H1 (cell line): ENCODE results near the gene ALKBH3. TPM values are rescaled to one million over a fixed set of nuclear protein-coding genes. Genes with fewer than 3 reads are reported as not detected.

Source experiments
- CTCF ChIA-PET: fragments of 300-600 bp; sonication (Branson Sonifier 250); formaldehyde crosslinking; loops from one replicate; lab custom pipeline; 2021; ENCODE audit not compliant: partially characterized antibody; lab: Charles Lee
- POLR2A ChIA-PET: fragments of 300-600 bp; sonication (Branson Sonifier 250); formaldehyde crosslinking; loops from one replicate; lab custom pipeline; 2021; ENCODE audit warnings: inconsistent platforms; ENCODE audit not compliant: partially characterized antibody; lab: Charles Lee
- DNase-seq, 2 experiments: peaks; one replicate each; pipeline versions ENCODE4 v3.0.0 to v3.0.0-alpha.2; 2010 to 2022; ENCODE audit warnings: low spot score in 2 of 2, low read depth in 1 of 2, mixed read lengths in 1 of 2
- FAIRE-seq: peaks from 2 replicates; lab custom pipeline; 2011; peaks lifted over from hg19 to GRCh38; lab: Jason Lieb, UNC
- H2AFZ ChIP-seq: 2 replicates; pipeline ENCODE4 v1.8.1; 2012; ENCODE audit warnings: low read length, inconsistent platforms
- H2AK5ac ChIP-seq: 2 replicates; pipeline ENCODE4 v1.6.1; 2013; ENCODE audit warnings: low read depth, low read length
- H2BK120ac ChIP-seq: replicated peaks from 2 replicates; pipeline ENCODE3; 2013; ENCODE audit warnings: low read depth, low read length, inconsistent platforms
- H2BK12ac ChIP-seq: 2 replicates; pipeline ENCODE4 v1.6.1; 2013; ENCODE audit warnings: low read depth, low read length
- H2BK15ac ChIP-seq: 2 replicates; pipeline ENCODE4 v1.6.1; 2013; ENCODE audit warnings: low read length
- H2BK20ac ChIP-seq: 2 replicates; pipeline ENCODE4 v1.6.1; 2013; ENCODE audit warnings: low read length
- H2BK5ac ChIP-seq: 2 replicates; pipeline ENCODE4 v1.6.1; 2013; ENCODE audit warnings: low read depth, low read length
- H3K14ac ChIP-seq: 2 replicates; pipeline ENCODE4 v1.6.1; 2013; ENCODE audit warnings: inconsistent platforms; ENCODE audit not compliant: insufficient read length
- H3K18ac ChIP-seq: 2 replicates; pipeline ENCODE4 v1.6.1; 2013; ENCODE audit warnings: low read length; ENCODE audit errors: extremely low read depth
- H3K23ac ChIP-seq: 2 replicates; pipeline ENCODE4 v1.6.1; 2013; ENCODE audit warnings: inconsistent platforms; ENCODE audit not compliant: insufficient read length
- H3K23me2 ChIP-seq: 2 replicates; pipeline ENCODE4 v1.6.1; 2013; ENCODE audit warnings: low read depth, low read length
- H3K27ac ChIP-seq: 2 replicates; pipeline ENCODE4 v1.6.1; 2011; ENCODE audit warnings: low read depth, low read length, inconsistent platforms
- H3K27me3 ChIP-seq, 4 experiments: replicated peaks in 1 of 4; 1 replicate in 1 of 4; 2 replicates in 3 of 4; pipeline versions ENCODE4 v1.6.1 to v1.8.1; 2011 to 2013; ENCODE audit warnings: low read length in 3 of 4, mild to moderate bottlenecking in 3 of 4, inconsistent platforms in 2 of 4, mixed read lengths in 2 of 4, moderate library complexity in 1 of 4; ENCODE audit not compliant: control insufficient read depth in 3 of 4, insufficient read depth in 3 of 4; ENCODE audit errors: extremely low read depth in 1 of 4
- H3K36me3 ChIP-seq, 4 experiments: 2 replicates each; pipeline versions ENCODE4 v1.6.1 to v1.8.1; 2011 to 2013; ENCODE audit warnings: mild to moderate bottlenecking in 4 of 4, low read length in 3 of 4, moderate library complexity in 2 of 4, control low read depth in 1 of 4, inconsistent platforms in 1 of 4; ENCODE audit not compliant: insufficient read depth in 4 of 4, control insufficient read depth in 2 of 4
- H3K4ac ChIP-seq: replicated peaks from 2 replicates; pipeline ENCODE3; 2013; ENCODE audit warnings: low read length, low read depth, mixed read lengths, inconsistent platforms; ENCODE audit not compliant: insufficient read length
- H3K4me1 ChIP-seq, 4 experiments: replicated peaks in 1 of 4; 1 replicate in 1 of 4; 2 replicates in 3 of 4; pipeline versions ENCODE4 v1.6.1 to v1.8.1; 2011 to 2013; ENCODE audit warnings: low read length in 3 of 4, inconsistent platforms in 2 of 4, mixed read lengths in 1 of 4; ENCODE audit not compliant: insufficient read depth in 4 of 4, control insufficient read depth in 3 of 4
- H3K4me2 ChIP-seq, 2 experiments: 2 replicates each; pipeline versions ENCODE4 v1.6.1 to v1.8.1; 2011 to 2013; ENCODE audit warnings: low read depth in 2 of 2, low read length in 2 of 2, control low read depth in 1 of 2, inconsistent platforms in 1 of 2, mild to moderate bottlenecking in 1 of 2; ENCODE audit not compliant: insufficient read depth in 1 of 2
- H3K4me3 ChIP-seq, 4 experiments: fragments of 200-600, 300-600 bp in 1 of 4; sonication (generic), shearing (Covaris generic), sonication (Bioruptor Twin) in 1 of 4; 2 replicates each; pipeline versions ENCODE4 v1.5.1 to v1.8.1; 2011 to 2016; ENCODE audit warnings: low read length in 4 of 4, low read depth in 3 of 4, control low read depth in 2 of 4, inconsistent platforms in 2 of 4, mild to moderate bottlenecking in 2 of 4, mixed read lengths in 1 of 4, moderate library complexity in 1 of 4; ENCODE audit not compliant: insufficient read depth in 2 of 4; ENCODE audit errors: extremely low read depth in 1 of 4
- H3K56ac ChIP-seq: replicated peaks from 2 replicates; pipeline ENCODE3; 2013; ENCODE audit warnings: low read depth, mild to moderate bottlenecking, mixed read lengths, low read length, inconsistent platforms; ENCODE audit not compliant: insufficient read length
- H3K79me1 ChIP-seq: 2 replicates; pipeline ENCODE4 v1.6.1; 2013; ENCODE audit warnings: low read depth, low read length, control low read depth
- H3K79me2 ChIP-seq, 2 experiments: 2 replicates each; pipeline versions ENCODE4 v1.6.1 to v1.8.1; 2012 to 2013; ENCODE audit warnings: low read length in 2 of 2, mild to moderate bottlenecking in 2 of 2, inconsistent platforms in 1 of 2; ENCODE audit not compliant: insufficient read depth in 2 of 2, control insufficient read depth in 1 of 2
- H3K9ac ChIP-seq, 4 experiments: replicated peaks in 1 of 4; 1 replicate in 1 of 4; 2 replicates in 3 of 4; pipeline versions ENCODE4 v1.6.1 to v1.8.1; 2011 to 2013; ENCODE audit warnings: low read depth in 3 of 4, low read length in 3 of 4, control low read depth in 2 of 4, mild to moderate bottlenecking in 2 of 4, moderate library complexity in 2 of 4, inconsistent platforms in 1 of 4; ENCODE audit errors: extremely low read depth in 1 of 4
- H3K9me3 ChIP-seq, 2 experiments: 2 replicates each; pipeline versions ENCODE4 v1.6.1 to v1.8.1; 2012 to 2013; ENCODE audit warnings: mild to moderate bottlenecking in 2 of 2, moderate library complexity in 2 of 2, control low read depth in 1 of 2, inconsistent platforms in 1 of 2, low read depth in 1 of 2, low read length in 1 of 2, mixed read lengths in 1 of 2; ENCODE audit not compliant: insufficient read depth in 2 of 2
- H4K20me1 ChIP-seq, 2 experiments: replicated peaks in 1 of 2; 2 replicates each; pipeline versions ENCODE3 to v1.8.1; 2011 to 2013; ENCODE audit warnings: inconsistent platforms in 2 of 2, low read length in 2 of 2, mild to moderate bottlenecking in 1 of 2; ENCODE audit not compliant: insufficient read depth in 2 of 2, control insufficient read depth in 1 of 2
- H4K5ac ChIP-seq: 2 replicates; pipeline ENCODE4 v1.6.1; 2013; ENCODE audit warnings: low read length, low read depth, mixed read lengths, inconsistent platforms; ENCODE audit not compliant: insufficient read length
- H4K8ac ChIP-seq: 2 replicates; pipeline ENCODE4 v1.8.0; 2013; ENCODE audit warnings: mild to moderate bottlenecking, moderate library complexity, low read length, inconsistent platforms; ENCODE audit not compliant: insufficient read depth; ENCODE audit errors: extremely low read depth
- H4K91ac ChIP-seq: replicated peaks from 2 replicates; pipeline ENCODE3; 2013; ENCODE audit warnings: low read length, mixed read lengths, inconsistent platforms; ENCODE audit not compliant: insufficient read length
- FOSL1 ChIP-seq: IDR thresholded peaks from 2 replicates; pipeline ENCODE4 v1.6.1; 2011; ENCODE audit warnings: mild to moderate bottlenecking, low read depth, low read length, moderate library complexity; ENCODE audit not compliant: insufficient read depth
- GABPA ChIP-seq: IDR thresholded peaks from 2 replicates; pipeline ENCODE4 v1.6.1; 2011; ENCODE audit warnings: mild to moderate bottlenecking, low read length, moderate library complexity, borderline replicate concordance; ENCODE audit not compliant: insufficient read depth
- GTF2F1 ChIP-seq: IDR thresholded peaks from 2 replicates; pipeline ENCODE4 v1.6.1; 2012; ENCODE audit warnings: low read depth, low read length, improper control_type of control experiment, borderline replicate concordance
- HDAC2 ChIP-seq, 2 experiments: fragments of 300-600 bp in 1 of 2; sonication (generic) in 1 of 2; IDR thresholded peaks; 2 replicates each; pipeline ENCODE4 v1.6.1; 2011 to 2012; ENCODE audit warnings: low read depth in 2 of 2, low read length in 2 of 2, mild to moderate bottlenecking in 2 of 2, moderate library complexity in 2 of 2, borderline replicate concordance in 1 of 2, inconsistent platforms in 1 of 2
- HDAC6 ChIP-seq: IDR thresholded peaks from one replicate; pipeline ENCODE4 v1.7.1; 2012; ENCODE audit warnings: low read depth, mild to moderate bottlenecking, inconsistent platforms, low read length, moderate library complexity
- RNF2 ChIP-seq: fragments of 200-900, 300-1000 bp; sonication (generic); IDR thresholded peaks from 2 replicates; pipeline ENCODE4 v1.7.1; 2016; ENCODE audit warnings: borderline replicate concordance, low read depth, mild to moderate bottlenecking, antibody characterized with exemption, low read length; ENCODE audit not compliant: poor library complexity, severe bottlenecking; ENCODE audit errors: missing control alignments
- SIN3A ChIP-seq, 2 experiments: IDR thresholded peaks in 1 of 2; conservative IDR thresholded peaks in 1 of 2; 2 replicates each; pipeline ENCODE4 v1.6.1; 2011 to 2012; ENCODE audit warnings: low read length in 2 of 2, improper control_type of control experiment in 1 of 2, low read depth in 1 of 2, mild to moderate bottlenecking in 1 of 2
- SP1 ChIP-seq: IDR thresholded peaks from 2 replicates; pipeline ENCODE4 v1.6.1; 2011; ENCODE audit warnings: low read depth, low read length
- TEAD4 ChIP-seq: IDR thresholded peaks from 2 replicates; pipeline ENCODE4 v1.6.1; 2012; ENCODE audit warnings: low read depth, low read length, inconsistent platforms, mixed read lengths
- WGBS, 2 experiments: shearing (Covaris generic) in 1 of 2; methylation state at CpG; one replicate each; pipeline versions ENCODE4 v1.1.6 to v1.1.7; 2013 to 2015; ENCODE audit warnings: low lambda C conversion rate in 2 of 2, mixed read lengths in 2 of 2, inconsistent platforms in 1 of 2, low coverage in 1 of 2, missing lambda C conversion rate in 1 of 2; ENCODE audit not compliant: insufficient replicate concordance in 2 of 2, insufficient coverage in 1 of 2, insufficient read length in 1 of 2; ENCODE audit errors: extremely low coverage in 1 of 2, missing lambda C conversion rate in 1 of 2; 5-methylcytosine and 5-hydroxymethylcytosine counted together
- polyA plus RNA-seq, 7 experiments: library from polyadenylated mRNA; depleted of rRNA in 3 of 7; stranded (reverse) in 5 of 7; unstranded in 2 of 7; fragments of >200 nt in 5 of 7; fragments of 200-250 nt in 2 of 7; gene quantifications; 1 replicate in 5 of 7; 2 replicates in 1 of 7; 4 replicates in 1 of 7; pipeline versions ENCODE4 v1.2.1 to v1.2.3, GENCODE V29; 2011 to 2013; ENCODE audit warnings: missing spikeins in 2 of 7, mixed read lengths in 2 of 7
- total RNA-seq: library from RNA; stranded (reverse); fragmentation: NEBNext Ultra II Directional; extraction: Animal tissue kit (Norgen Biotek cat#: 25700); gene quantifications from 2 replicates; pipeline ENCODE4 v1.2.1, GENCODE V29; 2021
- TF ChIP-seq, protein P1 (sequence below): IDR thresholded peaks from 2 replicates; pipeline ENCODE4 v1.6.1; 2011; ENCODE audit warnings: low read length, improper control_type of control experiment

Gene ALKBH3
- total and polyA plus RNA-seq, 2 of the 8 experiments (the other 6 are each of a cell fraction or from before 2014, with no cell fraction given): 10.5 to 11.4 TPM

DNA sequence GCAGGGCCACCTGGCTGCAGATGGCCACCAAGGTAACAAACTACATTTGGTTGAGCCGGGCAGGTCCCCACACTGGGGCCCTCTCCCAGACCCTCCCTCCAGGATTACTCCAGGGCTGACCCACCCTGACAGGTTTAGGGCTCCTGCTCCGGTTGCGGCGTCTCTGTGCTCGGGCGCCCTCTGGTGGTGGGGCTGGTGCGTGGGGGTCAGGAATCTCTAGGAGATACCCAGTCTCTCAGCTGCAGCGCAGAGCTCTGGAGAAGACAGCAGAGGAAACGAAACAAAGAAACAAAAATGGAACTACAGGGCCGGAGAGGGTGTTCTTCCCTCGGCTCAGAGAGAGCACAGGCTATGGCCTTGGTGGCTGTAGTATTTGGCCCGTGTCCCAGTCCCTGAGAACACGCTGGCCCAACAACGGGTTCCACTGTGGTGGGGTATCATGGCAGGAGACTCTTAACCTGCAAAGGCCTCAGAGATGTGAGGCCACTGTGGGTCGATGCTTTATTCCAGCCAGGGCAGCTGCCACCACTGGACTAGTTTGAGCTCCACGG is 64.2 kb downstream of the ALKBH3 start:
- Histone ChIP-seq H3K4me3 (peak overlapping the region; percentile 38 to 75 (median 52); a peak in 5 of 8 replicates), H3K36me3 (no peaks in the 10 kb centered on the region), H3K56ac (no peak overlapping the region), H4K5ac (no peak overlapping the region), H3K4me1 (peaks cover 0 to 17% (median 11%) of the 10 kb centered on the region in 4 experiments; a peak in 6 of 7 replicates), H4K91ac (no peak overlapping the region), H2AFZ (no peak overlapping the region), H2BK20ac (no peak overlapping the region), H3K9me3 (no peaks in the 10 kb centered on the region), H3K27me3 (peaks cover 25 to 55% (median 45%) of the 10 kb centered on the region in 4 experiments), H4K20me1 (peaks cover 0 to 3% of the 10 kb centered on the region in 2 experiments), H2BK5ac (no peak overlapping the region), H4K8ac (no peak overlapping the region), H2BK15ac (no peak overlapping the region), H2BK120ac (no peak overlapping the region), H3K23ac (no peak overlapping the region), H3K18ac (no peak overlapping the region), H3K79me2 (no peaks in the 10 kb centered on the region), H3K9ac (no peak overlapping the region), H3K23me2 (peaks cover 22% of the 10 kb centered on the region; the same call in 1 of the 2 replicates), H3K79me1 (no peaks in the 10 kb centered on the region), H3K27ac (no peak overlapping the region), H3K4ac (no peak overlapping the region), H2AK5ac (no peak overlapping the region), H2BK12ac (peak overlapping the region; percentile 50; the same call in 1 of the 2 replicates), H3K4me2 (peak overlapping the region; percentile 75 to 97), H3K14ac (no peak overlapping the region)
- DNase-seq (peak in 1 of 2 experiments; percentile 98), FAIRE-seq (no peak)
- CTCF ChIA-PET: interaction anchor here (0.7 to 11.4 kb wide), 29 partner anchors 7 to 150 kb away, joined by 3 to 140 read pairs (median 5); partner anchors contain the start of gene ALKBH3
- POLR2A ChIA-PET: interaction anchor here (0.5 to 2.7 kb wide), 4 partner anchors 10 to 60 kb away, joined by 3 to 13 read pairs (median 3); no protein-coding TSS in a partner anchor
- 41% methylated on average over 16 of the region's 16 CpGs; no CpG with 5 or more reads in 1 of the 2 experiments for WGBS, 2 experiments
- TF ChIP-seq SIN3A (conservative IDR thresholded peaks at IDR 0.05 in 1 of 2, IDR thresholded peaks at IDR 0.05 in 1 of 2; ENCODE audit: low read depth in 1 of 2, low read length in 2 of 2): no peak
- TF ChIP-seq FOSL1: 0 out of 2 replicates have a peak, but pooled peaks have one; percentile 81
- TF ChIP-seq HDAC2 (IDR thresholded peaks at IDR 0.05; ENCODE audit: borderline replicate concordance in 1 of 2, low read depth in 2 of 2, low read length in 2 of 2): peak; percentile 39 to 80; a peak in 1 of 4 replicates
- TF ChIP-seq RNF2: no peak
- TF ChIP-seq, protein P1, sequence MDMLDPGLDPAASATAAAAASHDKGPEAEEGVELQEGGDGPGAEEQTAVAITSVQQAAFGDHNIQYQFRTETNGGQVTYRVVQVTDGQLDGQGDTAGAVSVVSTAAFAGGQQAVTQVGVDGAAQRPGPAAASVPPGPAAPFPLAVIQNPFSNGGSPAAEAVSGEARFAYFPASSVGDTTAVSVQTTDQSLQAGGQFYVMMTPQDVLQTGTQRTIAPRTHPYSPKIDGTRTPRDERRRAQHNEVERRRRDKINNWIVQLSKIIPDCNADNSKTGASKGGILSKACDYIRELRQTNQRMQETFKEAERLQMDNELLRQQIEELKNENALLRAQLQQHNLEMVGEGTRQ: no peak
- TF ChIP-seq TEAD4: no peak
- no peak for TF ChIP-seq GTF2F1
- no peak for TF ChIP-seq SP1
- no peak for TF ChIP-seq HDAC6
- no peak for TF ChIP-seq GABPA
